Urothelium cell line (cell line): ENCODE data around the gene ESPN.
"Not testable (repeated sequence)": the region's sequence is repeated elsewhere in the genome, so short reads cannot be mapped to it uniquely, and the experiment has no call there.

Experiments used
- DNase-seq: peaks from one replicate; pipeline ENCODE4 v3.0.0; 2011; ENCODE audit warnings: low spot score, mixed read lengths
- FAIRE-seq: peaks from 2 replicates; lab custom pipeline; 2011; peaks lifted over from hg19 to GRCh38; lab: Jason Lieb, UNC

ESPN gene

DNA sequence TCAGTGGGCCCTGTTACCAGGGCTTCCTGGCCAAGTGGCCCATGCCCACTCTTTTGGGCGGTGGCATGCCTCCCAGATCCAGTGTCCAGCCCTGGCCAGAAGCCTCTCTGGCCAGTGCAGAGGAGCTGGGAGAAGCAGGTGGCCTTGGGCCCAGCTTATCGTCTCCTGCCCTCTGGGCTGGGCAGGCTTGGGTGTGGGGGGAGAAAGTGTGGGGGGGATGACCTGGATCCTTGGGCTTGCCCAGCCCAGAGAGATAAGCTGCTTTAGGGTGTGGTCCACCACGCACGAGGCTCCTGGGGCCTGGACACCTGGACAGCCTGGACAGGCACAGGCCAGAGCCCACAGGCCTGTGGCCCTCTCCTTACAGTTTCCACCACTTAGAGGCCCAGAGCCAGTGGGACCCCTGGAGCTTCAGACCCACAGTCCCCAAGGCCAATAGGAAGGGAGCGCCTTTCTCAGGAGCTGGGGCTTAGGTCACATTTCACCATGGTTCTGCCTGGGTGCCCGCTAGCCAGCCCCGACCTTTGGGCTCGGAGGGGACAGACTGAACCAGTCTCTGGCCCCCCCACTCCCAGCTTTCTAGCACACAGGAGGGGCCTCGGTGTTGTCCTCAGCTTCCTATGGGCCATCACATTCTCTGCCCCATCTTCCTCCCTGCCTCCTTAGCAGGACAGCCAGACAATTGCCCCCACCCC, 1.8 kb downstream of the ESPN start:
- FAIRE-seq = no peak
- DNase-seq = no peak

GRCh38 chr1:6426972-6427350, 2.4 kb downstream of the ESPN start:
- DNase-seq (no peak), FAIRE-seq (no peak)

- DNase-seq (no peak), FAIRE-seq (peak; percentile 17)
Observed at GRCh38 chr1:6427441-6428390, 3.1 kb downstream of the ESPN start.

GRCh38 chr1:6428453-6428852, 3.9 kb downstream of the ESPN start:
- not testable (repeated sequence) for FAIRE-seq, DNase-seq

- FAIRE-seq, DNase-seq: not testable (repeated sequence)
Observed at GRCh38 chr1:6429660-6430411, 5.3 kb downstream of the ESPN start.

- FAIRE-seq = peak; percentile 93
Observed at GRCh38 chr1:6431645-6432579, 7.3 kb downstream of the ESPN start.

GRCh38 chr1:6434186-6434585, 9.6 kb downstream of the ESPN start:
- FAIRE-seq = no peak
- no peak for DNase-seq

More at GRCh38 chr1:6431645-6432579, 7.3 kb downstream of the ESPN start:
- not testable (repeated sequence) for DNase-seq

- no peak for FAIRE-seq
- DNase-seq = no peak
Observed at GRCh38 chr1:6435129-6435528, 10.6 kb downstream of the ESPN start.

GRCh38 chr1:6435547-6435946, 11.0 kb downstream of the ESPN start:
- DNase-seq (no peak), FAIRE-seq (no peak)

- FAIRE-seq, DNase-seq: not testable (repeated sequence)
Observed at GRCh38 chr1:6436277-6436676, 11.7 kb downstream of the ESPN start.

DNA sequence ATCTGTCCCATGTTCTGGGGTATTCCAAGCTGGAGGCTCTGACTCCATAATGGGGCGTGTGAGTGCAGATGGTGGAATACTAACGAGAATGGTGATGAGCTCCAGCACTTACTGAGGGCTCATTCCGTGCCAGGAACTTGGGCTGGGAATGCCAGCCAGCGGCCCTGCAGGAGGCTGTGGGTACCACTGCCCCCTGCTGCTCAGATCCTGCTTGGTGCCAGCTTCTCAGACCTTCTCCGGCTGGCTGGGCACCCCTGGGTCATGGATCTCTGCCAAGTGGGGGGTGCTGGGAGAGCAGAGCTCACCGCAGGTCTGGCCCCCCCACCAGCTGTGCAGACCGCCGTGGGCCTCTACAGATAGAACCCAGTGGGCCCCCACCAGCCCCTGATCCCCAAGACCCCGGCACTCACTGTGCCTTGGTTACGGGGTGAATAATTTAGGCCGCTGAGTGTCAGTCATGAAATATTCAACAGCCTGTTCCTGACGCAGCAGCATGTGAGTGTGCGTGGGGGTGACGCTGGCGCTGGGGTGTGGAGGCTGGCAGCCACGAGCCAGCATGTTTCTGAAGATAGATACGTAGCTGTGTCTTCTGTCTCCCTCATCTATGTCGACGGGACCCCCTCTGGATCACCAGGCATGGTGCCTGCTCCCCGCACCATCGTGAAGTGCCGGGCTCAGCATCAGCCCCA, 12.6 kb downstream of the ESPN start:
- not testable (repeated sequence) for DNase-seq, FAIRE-seq

DNA sequence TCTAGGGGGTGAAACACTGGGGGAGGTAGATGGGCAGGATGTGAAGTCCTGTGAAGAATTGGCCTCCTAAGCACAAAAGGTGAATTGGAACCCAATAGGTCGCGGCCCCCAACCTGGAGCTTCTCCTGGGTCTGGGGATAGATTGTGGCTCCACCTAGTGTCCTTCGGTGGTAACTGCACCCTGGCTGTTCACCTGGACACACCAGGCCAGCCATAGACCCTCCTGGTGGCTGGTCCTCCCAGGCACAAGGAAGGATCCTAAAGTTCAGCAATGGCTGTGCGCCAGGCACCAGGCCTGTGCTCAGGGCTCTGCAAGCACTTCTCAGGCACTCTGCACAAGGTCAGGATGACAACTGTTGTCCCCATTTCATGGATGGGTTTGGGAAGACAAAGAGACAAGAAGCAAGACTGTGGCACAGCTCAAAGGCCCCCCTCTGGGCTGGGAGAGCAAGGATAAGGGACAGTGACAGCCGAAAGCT, 13.5 kb downstream of the ESPN start:
- FAIRE-seq (no peak), DNase-seq (peak; percentile 73)

DNA sequence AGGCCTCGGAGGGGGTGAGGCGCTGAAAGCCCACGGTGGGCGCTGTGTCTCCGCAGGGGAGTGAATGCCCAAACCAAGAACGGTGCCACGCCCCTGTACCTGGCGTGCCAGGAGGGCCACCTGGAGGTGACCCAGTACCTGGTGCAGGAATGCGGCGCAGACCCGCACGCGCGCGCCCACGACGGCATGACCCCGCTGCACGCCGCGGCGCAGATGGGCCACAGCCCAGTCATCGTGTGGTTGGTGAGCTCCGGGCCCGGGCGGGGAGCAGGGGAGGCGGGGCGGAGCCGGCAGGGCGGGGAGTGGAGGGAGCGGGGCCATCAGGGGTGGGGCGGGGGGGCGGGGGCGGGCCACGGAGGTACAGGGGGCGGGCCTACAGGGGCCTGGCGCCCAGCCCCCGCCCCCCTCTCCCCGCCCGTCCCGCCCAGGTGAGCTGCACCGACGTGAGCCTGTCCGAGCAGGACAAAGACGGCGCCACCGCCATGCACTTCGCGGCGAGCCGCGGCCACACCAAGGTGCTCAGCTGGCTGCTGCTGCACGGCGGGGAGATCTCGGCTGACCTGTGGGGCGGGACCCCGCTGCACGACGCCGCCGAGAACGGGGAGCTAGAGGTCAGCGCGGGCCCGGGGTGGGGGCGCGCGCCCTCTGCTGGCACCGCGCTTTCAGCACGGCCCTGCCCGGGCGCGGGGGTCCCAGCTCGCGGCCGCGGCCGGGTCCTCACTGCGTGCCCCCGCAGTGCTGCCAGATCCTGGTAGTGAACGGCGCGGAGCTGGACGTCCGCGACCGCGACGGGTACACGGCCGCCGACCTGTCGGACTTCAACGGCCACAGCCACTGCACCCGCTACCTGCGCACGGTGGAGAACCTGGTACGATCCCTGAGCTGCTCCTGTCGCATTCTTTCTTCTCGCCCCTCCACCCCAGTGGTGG, 15.9 kb downstream of the ESPN start:
- DNase-seq (peak; percentile 78), FAIRE-seq (peak; percentile 30)

DNA sequence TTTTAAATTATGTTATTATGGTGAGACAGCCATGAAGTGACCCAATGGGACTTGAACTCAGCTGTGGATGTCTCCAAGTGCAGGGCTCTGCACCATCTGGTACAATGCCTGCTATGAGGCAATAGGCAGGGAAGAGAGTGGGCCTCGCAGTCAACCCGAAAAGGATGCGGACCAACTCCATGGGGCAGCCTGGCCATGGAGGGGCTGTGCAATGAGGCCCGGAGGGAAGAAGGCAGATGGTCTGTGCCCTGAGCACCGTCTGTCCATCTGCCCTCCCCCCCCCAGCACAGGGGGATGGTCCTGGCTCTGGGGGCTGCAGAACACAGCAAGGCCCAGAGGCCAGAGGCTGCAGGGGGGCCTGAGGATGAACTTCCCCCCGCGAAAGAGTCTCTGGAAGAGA, 17.0 kb downstream of the ESPN start:
- DNase-seq = no peak
- FAIRE-seq = no peak

- no peak for FAIRE-seq
- DNase-seq = no peak
Observed at GRCh38 chr1:6443339-6444115, 19.0 kb downstream of the ESPN start.

DNA sequence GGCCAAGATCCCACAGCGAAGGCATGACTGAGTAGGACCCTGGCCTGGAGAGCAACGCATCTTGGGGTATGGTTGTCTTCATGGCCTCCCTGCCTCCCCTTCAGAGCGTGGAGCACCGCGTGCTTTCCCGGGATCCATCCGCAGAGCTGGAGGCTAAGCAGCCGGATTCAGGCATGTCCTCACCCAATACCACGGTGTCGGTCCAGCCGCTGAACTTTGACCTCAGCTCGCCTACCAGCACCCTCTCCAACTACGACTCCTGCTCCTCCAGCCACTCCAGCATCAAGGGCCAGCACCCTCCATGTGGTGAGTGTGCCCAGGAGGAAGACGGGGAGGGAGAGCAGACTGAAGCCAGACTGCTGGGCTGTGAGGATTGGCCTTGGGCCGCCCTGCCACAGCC, 19.8 kb downstream of the ESPN start:
- FAIRE-seq = no peak

GRCh38 chr1:6445062-6445763, 20.6 kb downstream of the ESPN start:
- peak; percentile 94 for FAIRE-seq

More for the DNA sequence above, 19.8 kb downstream of the ESPN start:
- DNase-seq = no peak

More at GRCh38 chr1:6445062-6445763, 20.6 kb downstream of the ESPN start:
- no peak for DNase-seq
